K562 (cell line): Measurements from ENCODE around the gene RBM20. TPM values are rescaled to one million over a fixed set of nuclear protein-coding genes. Genes with fewer than 3 reads are reported as not detected.

Experiments used
- BRD4 ChIP-seq: fragments of 200-600 bp; sonication (generic); IDR thresholded peaks from 2 replicates; pipeline ENCODE4 v1.6.1; 2017; ENCODE audit warnings: inconsistent platforms
- DNMT1 ChIP-seq: fragments of 450-650 bp; IDR thresholded peaks from 2 replicates; pipeline ENCODE4 v1.6.1; 2016; ENCODE audit warnings: antibody characterized with exemption, mild to moderate bottlenecking
- ELF2 ChIP-seq: fragments of 250-450 bp; sonication (Bioruptor Pico); IDR thresholded peaks from 2 replicates; pipeline ENCODE4 v1.5.0; 2021; ENCODE audit warnings: mild to moderate bottlenecking
- ETS1 ChIP-seq: conservative IDR thresholded peaks from 2 replicates; pipeline ENCODE4 v1.6.1; 2011; ENCODE audit warnings: low read depth, mild to moderate bottlenecking, low read length; ENCODE audit not compliant: control insufficient read depth
- FIP1L1 ChIP-seq: fragments of 200-400 bp; formaldehyde crosslinking; IDR thresholded peaks from 2 replicates; pipeline ENCODE4 v1.6.1; 2018; ENCODE audit warnings: mild to moderate bottlenecking, low read depth, low read length; ENCODE audit not compliant: poor library complexity, severe bottlenecking
- FOXM1 ChIP-seq, 2 experiments: fragments of 450-650 bp in 1 of 2; sonication (generic) in 1 of 2; formaldehyde crosslinking in 1 of 2; IDR thresholded peaks; 2 replicates each; pipeline versions ENCODE4 v1.6.1 to v1.9.0; 2017 to 2022; ENCODE audit warnings: low read depth in 2 of 2, mild to moderate bottlenecking in 2 of 2, missing genetic modification reagents in 1 of 2, moderate library complexity in 1 of 2
- PRDM10 ChIP-seq: fragments of 450-650 bp; IDR thresholded peaks from 2 replicates; pipeline ENCODE4 v1.6.1; 2018; ENCODE audit not compliant: partially characterized antibody
- ZBTB40 ChIP-seq, 2 experiments: fragments of 450-650 bp in 1 of 2; sonication (generic) in 1 of 2; formaldehyde crosslinking in 1 of 2; IDR thresholded peaks; 2 replicates each; pipeline versions ENCODE4 v1.7.1 to v1.9.0; 2016 to 2022; ENCODE audit warnings: inconsistent platforms in 1 of 2, mild to moderate bottlenecking in 1 of 2, missing genetic modification reagents in 1 of 2
- ZNF217 ChIP-seq: sonication (generic); formaldehyde crosslinking; IDR thresholded peaks from 2 replicates; pipeline ENCODE4 v1.8.0; 2022; ENCODE audit warnings: mild to moderate bottlenecking, missing genetic modification reagents
- ZNF398 ChIP-seq: fragments of 250-450 bp; sonication (Bioruptor Pico); IDR thresholded peaks from 2 replicates; pipeline ENCODE4 v1.8.0; 2021; ENCODE audit warnings: moderate library complexity, mild to moderate bottlenecking, inconsistent platforms
- polyA plus RNA-seq, 8 experiments: library from polyadenylated mRNA; depleted of rRNA in 4 of 8; stranded (reverse) in 5 of 8; unstranded in 3 of 8; fragments of >200 nt; fragmentation: Nextera tagmentation in 2 of 8; fragmentation: Illumina TruSeq in 1 of 8; extraction: Ambion mirVana in 2 of 8; extraction: Trizol in 1 of 8; gene quantifications; 2 replicates each; pipeline versions ENCODE4 v1.2.1 to v1.2.3, GENCODE V29; 2011 to 2014; ENCODE audit warnings: inconsistent platforms in 1 of 8, missing spikeins in 1 of 8
- total RNA-seq, 7 experiments: library from RNA; depleted of rRNA in 6 of 7; stranded (reverse); fragments of >200 nt in 6 of 7; fragmentation: Illumina TruSeq in 2 of 7; extraction: Trizol in 2 of 7; gene quantifications; 2 replicates each; pipeline versions ENCODE4 v1.2.1 to v1.2.3, GENCODE V29; 2011 to 2021; ENCODE audit warnings: low replicate concordance in 1 of 7

The RBM20 gene
- total and polyA plus RNA-seq, 9 of the 15 experiments (the other 6 are each of a cell fraction or from before 2014, with no cell fraction given), result 0.63 to 5.7 (median 3.2) TPM

GRCh38 chr10:110794808-110795207, 150.7 kb downstream of the RBM20 start (continued):
- TF ChIP-seq ETS1 (no peak), ELF2 (CRISPR knock-in tag) (no peak), FOXM1 (IDR thresholded peaks at IDR 0.05; ENCODE audit: low read depth) (no peak), FOXM1 (CRISPR knock-in tag; IDR thresholded peaks at IDR 0.05; ENCODE audit: low read depth) (no peak), BRD4 (no peak), ZNF217 (CRISPR knock-in tag) (no peak), ZNF398 (CRISPR knock-in tag) (no peak), DNMT1 (no peak), ZBTB40 (IDR thresholded peaks at IDR 0.05) (no peak), ZBTB40 (CRISPR knock-in tag; IDR thresholded peaks at IDR 0.05) (no peak), PRDM10 (no peak), FIP1L1 (no peak)
